ENCODE data around the gene THBD.

DNA sequence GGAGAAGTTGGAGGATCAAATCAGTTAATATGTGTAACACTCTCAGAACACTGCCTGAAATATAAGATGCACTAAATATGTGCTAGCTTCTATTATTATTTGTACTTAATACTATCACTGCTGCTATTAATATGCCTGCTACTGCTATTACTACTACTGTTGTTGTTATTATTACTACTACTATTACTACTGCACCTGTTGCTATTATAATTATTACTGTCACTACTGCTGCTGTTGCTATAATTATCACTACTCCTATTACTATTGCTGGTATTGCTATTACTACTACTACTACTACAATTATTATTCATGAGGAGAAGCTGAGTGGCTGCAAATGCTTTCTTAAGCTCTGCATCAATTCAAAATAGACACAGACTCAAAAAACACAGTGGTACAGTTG lies 31.0 kb downstream of the THBD start:
- TF ChIP-seq, protein P1, sequence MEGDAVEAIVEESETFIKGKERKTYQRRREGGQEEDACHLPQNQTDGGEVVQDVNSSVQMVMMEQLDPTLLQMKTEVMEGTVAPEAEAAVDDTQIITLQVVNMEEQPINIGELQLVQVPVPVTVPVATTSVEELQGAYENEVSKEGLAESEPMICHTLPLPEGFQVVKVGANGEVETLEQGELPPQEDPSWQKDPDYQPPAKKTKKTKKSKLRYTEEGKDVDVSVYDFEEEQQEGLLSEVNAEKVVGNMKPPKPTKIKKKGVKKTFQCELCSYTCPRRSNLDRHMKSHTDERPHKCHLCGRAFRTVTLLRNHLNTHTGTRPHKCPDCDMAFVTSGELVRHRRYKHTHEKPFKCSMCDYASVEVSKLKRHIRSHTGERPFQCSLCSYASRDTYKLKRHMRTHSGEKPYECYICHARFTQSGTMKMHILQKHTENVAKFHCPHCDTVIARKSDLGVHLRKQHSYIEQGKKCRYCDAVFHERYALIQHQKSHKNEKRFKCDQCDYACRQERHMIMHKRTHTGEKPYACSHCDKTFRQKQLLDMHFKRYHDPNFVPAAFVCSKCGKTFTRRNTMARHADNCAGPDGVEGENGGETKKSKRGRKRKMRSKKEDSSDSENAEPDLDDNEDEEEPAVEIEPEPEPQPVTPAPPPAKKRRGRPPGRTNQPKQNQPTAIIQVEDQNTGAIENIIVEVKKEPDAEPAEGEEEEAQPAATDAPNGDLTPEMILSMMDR (IDR thresholded peaks at IDR 0.05) = no peak
- no peak for TF ChIP-seq POLR2AphosphoS5 (IDR thresholded peaks at IDR 0.05)
